ENCODE measurements around the gene SPAG5.
"Not testable (repeated sequence)": the region's sequence is repeated elsewhere in the genome, so short reads cannot be mapped to it uniquely, and the experiment has no call there.

Gene SPAG5

GRCh38 chr17:28610376-28610775 lies 11.6 kb upstream of the SPAG5 start:
- TF ChIP-seq ZFX (IDR thresholded peaks at IDR 0.05) = no peak
- TF ChIP-seq CTCF (conservative IDR thresholded peaks at IDR 0.05) = no peak
- H3K27ac ChIP-seq = no peak overlapping the region

GRCh38 chr17:28604031-28604430 lies 5.2 kb upstream of the SPAG5 start:
- H3K27ac ChIP-seq = not testable (repeated sequence)

- peak overlapping the region; percentile 84 for H3K27ac ChIP-seq
- TF ChIP-seq CTCF (conservative IDR thresholded peaks at IDR 0.05) (no peak), ZFX (IDR thresholded peaks at IDR 0.05) (no peak)
Measured at GRCh38 chr17:28599311-28600184, 723 bp upstream of the SPAG5 start.

GRCh38 chr17:28598389-28598788 lies 436 bp downstream of the SPAG5 start:
- no peak for TF ChIP-seq CTCF (conservative IDR thresholded peaks at IDR 0.05)
- TF ChIP-seq ZFX (IDR thresholded peaks at IDR 0.05) = no peak
- peak overlapping the region; percentile 84 for H3K27ac ChIP-seq

- no peak for TF ChIP-seq CTCF (conservative IDR thresholded peaks at IDR 0.05)
- no peak for TF ChIP-seq ZFX (IDR thresholded peaks at IDR 0.05)
- peak overlapping the region; percentile 84 for H3K27ac ChIP-seq
Measured at GRCh38 chr17:28597606-28598383, 1.0 kb downstream of the SPAG5 start.

GRCh38 chr17:28592260-28592659 lies 6.6 kb downstream of the SPAG5 start:
- TF ChIP-seq CTCF (conservative IDR thresholded peaks at IDR 0.05) (no peak), ZFX (IDR thresholded peaks at IDR 0.05) (no peak)
- H3K27ac ChIP-seq = no peak overlapping the region

- H3K27ac ChIP-seq = no peak overlapping the region
- TF ChIP-seq CTCF (conservative IDR thresholded peaks at IDR 0.05) (no peak), ZFX (IDR thresholded peaks at IDR 0.05) (no peak)
Measured at GRCh38 chr17:28585851-28586250, 13.0 kb downstream of the SPAG5 start.
